Mesenchymal stem cell (in vitro differentiated cells and primary cell): ENCODE results near the gene ACOT11.

Experiments
- DNase-seq: peaks from one replicate; pipeline ENCODE4 v3.0.0-alpha.2; 2013
- H2AFZ ChIP-seq: one replicate; pipeline ENCODE4 v1.6.1; 2013; ENCODE audit warnings: low read depth, mild to moderate bottlenecking, control low read depth, inconsistent platforms, low read length, moderate library complexity
- H2AK5ac ChIP-seq: 2 replicates; pipeline ENCODE4 v1.6.1; 2013; ENCODE audit warnings: low read length, moderate library complexity, mild to moderate bottlenecking, inconsistent platforms; ENCODE audit not compliant: severe bottlenecking
- H2BK120ac ChIP-seq: one replicate; pipeline ENCODE4 v1.6.1; 2013; ENCODE audit warnings: low read depth, mild to moderate bottlenecking, inconsistent platforms, low read length, moderate library complexity
- H2BK12ac ChIP-seq, 2 experiments: one replicate each; pipeline ENCODE4 v1.6.1; 2013; ENCODE audit warnings: inconsistent platforms in 2 of 2, low read length in 2 of 2, mild to moderate bottlenecking in 2 of 2, moderate library complexity in 2 of 2, control low read depth in 1 of 2
- H2BK15ac ChIP-seq: one replicate; pipeline ENCODE4 v1.6.1; 2013; ENCODE audit warnings: mild to moderate bottlenecking, low read depth, inconsistent platforms; ENCODE audit not compliant: poor library complexity, severe bottlenecking
- H2BK5ac ChIP-seq: 2 replicates; pipeline ENCODE4 v1.6.1; 2013; ENCODE audit warnings: low read depth, mild to moderate bottlenecking, low read length, control low read depth, inconsistent platforms; ENCODE audit not compliant: poor library complexity, severe bottlenecking
- H3K14ac ChIP-seq, 2 experiments: one replicate each; pipeline ENCODE4 v1.6.1; 2013; ENCODE audit warnings: inconsistent platforms in 2 of 2, low read length in 2 of 2, control low read depth in 1 of 2, mild to moderate bottlenecking in 1 of 2, moderate library complexity in 1 of 2
- H3K18ac ChIP-seq, 2 experiments: one replicate each; pipeline ENCODE4 v1.6.1; 2013; ENCODE audit warnings: inconsistent platforms in 2 of 2, low read length in 2 of 2, control low read depth in 1 of 2, low read depth in 1 of 2, mild to moderate bottlenecking in 1 of 2
- H3K23ac ChIP-seq, 2 experiments: one replicate each; pipeline ENCODE4 v1.6.1; 2013; ENCODE audit warnings: inconsistent platforms in 2 of 2, low read length in 2 of 2, mild to moderate bottlenecking in 2 of 2, moderate library complexity in 2 of 2, control low read depth in 1 of 2
- H3K27ac ChIP-seq: 2 replicates; pipeline ENCODE4 v1.5.1; 2013; ENCODE audit warnings: mild to moderate bottlenecking, moderate library complexity, low read length, control low read depth, inconsistent platforms; ENCODE audit not compliant: poor library complexity, severe bottlenecking
- H3K27me3 ChIP-seq, 2 experiments: 2 replicates each; pipeline versions ENCODE4 v1.6.1 to v1.7.0; 2013; ENCODE audit warnings: low read length in 2 of 2, mild to moderate bottlenecking in 2 of 2, moderate library complexity in 2 of 2, control low read depth in 1 of 2, inconsistent platforms in 1 of 2; ENCODE audit not compliant: control insufficient read depth in 1 of 2, insufficient read depth in 1 of 2
- H3K36me3 ChIP-seq, 2 experiments: 2 replicates each; pipeline versions ENCODE4 v1.6.1 to v1.7.0; 2013; ENCODE audit warnings: low read length in 2 of 2, control low read depth in 1 of 2, inconsistent platforms in 1 of 2, low read depth in 1 of 2, mild to moderate bottlenecking in 1 of 2; ENCODE audit not compliant: insufficient read depth in 2 of 2, control insufficient read depth in 1 of 2
- H3K4ac ChIP-seq, 2 experiments: one replicate each; pipeline ENCODE4 v1.6.1; 2013; ENCODE audit warnings: inconsistent platforms in 2 of 2, low read length in 2 of 2, mild to moderate bottlenecking in 2 of 2, moderate library complexity in 2 of 2, control low read depth in 1 of 2, low read depth in 1 of 2
- H3K4me1 ChIP-seq: 2 replicates; pipeline ENCODE4 v1.6.1; 2013; ENCODE audit warnings: low read depth, low read length, control low read depth; ENCODE audit not compliant: control insufficient read depth, insufficient read depth
- H3K4me2 ChIP-seq: 2 replicates; pipeline ENCODE4 v1.6.1; 2013; ENCODE audit warnings: low read length, mild to moderate bottlenecking, inconsistent platforms; ENCODE audit not compliant: poor library complexity, severe bottlenecking
- H3K4me3 ChIP-seq, 2 experiments: 2 replicates each; pipeline versions ENCODE4 v1.5.1 to v1.7.0; 2013; ENCODE audit warnings: low read length in 2 of 2, mild to moderate bottlenecking in 2 of 2, control low read depth in 1 of 2, low read depth in 1 of 2; ENCODE audit not compliant: insufficient read depth in 1 of 2
- H3K79me1 ChIP-seq: replicated peaks from 2 replicates; pipeline ENCODE4 v1.6.1; 2013; ENCODE audit warnings: mild to moderate bottlenecking, control low read depth, low read length, inconsistent platforms; ENCODE audit not compliant: poor library complexity, severe bottlenecking
- H3K9ac ChIP-seq: 2 replicates; pipeline ENCODE4 v1.7.0; 2013; ENCODE audit warnings: mild to moderate bottlenecking, low read length, moderate library complexity
- H3K9me3 ChIP-seq: 2 replicates; pipeline ENCODE4 v1.7.0; 2013; ENCODE audit warnings: mild to moderate bottlenecking, low read length; ENCODE audit not compliant: control insufficient read depth
- H4K8ac ChIP-seq: one replicate; pipeline ENCODE4 v1.6.1; 2013; ENCODE audit warnings: inconsistent platforms, mild to moderate bottlenecking, low read length, moderate library complexity
- H4K91ac ChIP-seq: one replicate; pipeline ENCODE4 v1.6.1; 2013; ENCODE audit warnings: mild to moderate bottlenecking, low read length, inconsistent platforms
- WGBS: methylation state at CpG from one replicate; pipeline ENCODE4 v1.1.7; 2013; ENCODE audit warnings: mixed read lengths; 5-methylcytosine and 5-hydroxymethylcytosine counted together

The ACOT11 gene

DNA sequence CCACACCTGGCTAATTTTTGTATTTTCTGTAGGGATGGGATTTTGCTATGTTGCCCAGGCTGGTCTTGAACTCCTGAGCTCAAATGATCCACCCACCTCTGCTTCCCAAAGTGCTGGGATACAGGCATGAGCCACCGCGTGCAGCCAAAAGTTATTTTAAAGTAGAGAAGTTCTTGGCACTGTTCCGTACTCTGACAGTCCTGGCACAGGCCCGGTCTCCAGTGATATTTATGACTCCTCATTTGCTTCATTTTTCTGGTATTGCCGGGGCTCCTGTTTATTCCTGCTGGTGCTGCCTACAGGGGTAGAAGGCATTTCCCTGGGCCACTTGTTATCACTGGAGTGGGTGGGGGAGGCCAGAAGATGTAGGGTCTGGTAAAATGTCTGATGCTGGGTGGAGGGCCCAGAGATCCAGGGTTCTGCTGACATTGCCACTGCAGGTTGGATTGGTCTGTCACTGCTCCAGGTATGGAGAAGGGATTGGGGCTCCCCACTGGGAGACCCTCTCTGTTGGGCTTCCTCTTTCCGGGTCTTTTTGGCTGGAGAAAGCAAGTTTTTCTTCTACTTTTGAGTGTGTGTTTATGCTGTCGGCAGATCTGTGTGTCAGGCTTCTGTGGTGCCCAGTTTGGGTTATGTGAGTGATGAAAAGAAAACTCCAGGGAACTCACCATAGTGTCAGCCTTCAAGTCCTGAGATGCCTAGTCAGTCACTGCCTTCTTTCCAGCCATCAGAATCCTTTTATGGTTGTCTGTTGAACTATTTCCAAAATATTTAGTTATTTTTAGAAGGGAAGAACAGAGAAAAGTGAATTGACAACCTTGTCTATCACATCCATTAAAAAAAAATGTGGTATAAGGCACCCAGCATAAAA is 98.0 kb downstream of the ACOT11 start:
- no peak overlapping the region for H2BK5ac ChIP-seq
- 96% methylated on average over 7 of the region's 7 CpGs for WGBS

DNA sequence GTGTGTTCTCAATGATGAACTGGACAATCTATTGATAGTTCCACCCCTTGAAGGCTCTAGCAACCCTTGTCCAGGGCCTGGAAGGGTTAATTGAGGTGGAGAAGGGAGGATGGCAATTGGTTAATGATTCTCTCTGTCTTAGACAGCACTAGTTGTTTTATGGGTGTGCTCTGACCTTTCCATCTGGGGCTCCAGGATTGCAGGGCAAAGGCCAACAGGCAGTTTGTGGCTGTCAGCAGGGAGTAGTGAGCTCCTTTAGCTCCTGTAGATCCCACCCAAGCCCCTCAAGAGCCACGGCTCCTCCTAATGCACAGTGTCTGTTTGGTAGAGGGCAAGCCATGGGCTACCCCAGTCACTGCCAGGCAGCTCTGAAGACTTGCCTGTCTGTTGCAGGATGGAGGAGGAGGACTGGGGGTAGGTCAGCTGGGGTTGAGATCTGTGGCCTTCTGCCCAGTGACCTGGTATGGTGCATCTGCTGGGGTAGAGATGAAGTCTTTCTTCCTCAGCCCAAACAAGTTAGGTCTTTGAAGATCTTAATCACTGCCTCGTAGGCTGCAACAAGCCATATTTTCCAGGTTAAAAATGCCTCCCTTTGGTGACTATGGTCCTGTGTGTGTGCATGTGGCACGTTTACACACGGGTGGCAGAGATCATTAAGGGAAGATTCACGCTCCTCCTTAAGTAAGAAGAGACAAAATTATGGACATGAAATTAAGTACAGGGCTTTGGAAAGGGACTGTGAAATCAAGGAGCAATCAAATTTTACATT is 101.3 kb downstream of the ACOT11 start:
- H3K18ac ChIP-seq: no peak overlapping the region
- H2BK12ac ChIP-seq: no peak overlapping the region
- peaks cover 28 to 29% of the 10 kb centered on the region in 2 experiments for H3K27me3 ChIP-seq
- no peak overlapping the region for H4K91ac ChIP-seq
- H3K4me1 ChIP-seq: peaks cover 10% of the 10 kb centered on the region
- no peak overlapping the region for H4K8ac ChIP-seq
- no peak overlapping the region for H3K23ac ChIP-seq
- H3K4ac ChIP-seq: no peak overlapping the region
- H2BK15ac ChIP-seq: no peak overlapping the region
- H3K14ac ChIP-seq: no peak overlapping the region
- no peaks in the 10 kb centered on the region for H3K79me1 ChIP-seq
- no peak overlapping the region for H2AK5ac ChIP-seq
- no peak overlapping the region for H2AFZ ChIP-seq
- no peak for DNase-seq
- no peak overlapping the region for H3K27ac ChIP-seq
- WGBS: 42% methylated on average over 5 of the region's 5 CpGs
- H3K9me3 ChIP-seq: peaks cover 3% of the 10 kb centered on the region
- H2BK5ac ChIP-seq: no peak overlapping the region
- no peak overlapping the region for H3K4me3 ChIP-seq
- H3K9ac ChIP-seq: no peak overlapping the region
- no peak overlapping the region for H2BK120ac ChIP-seq
- no peak overlapping the region for H3K4me2 ChIP-seq
- H3K36me3 ChIP-seq: no peaks in the 10 kb centered on the region

More for the DNA sequence above, 98.0 kb downstream of the ACOT11 start:
- Histone ChIP-seq H3K4ac (no peak overlapping the region), H2BK120ac (no peak overlapping the region), H3K79me1 (no peaks in the 10 kb centered on the region), H4K91ac (no peak overlapping the region), H3K9ac (no peak overlapping the region), H3K4me2 (no peak overlapping the region), H2BK12ac (no peak overlapping the region), H2BK15ac (no peak overlapping the region), H3K36me3 (no peaks in the 10 kb centered on the region), H3K4me3 (no peak overlapping the region), H3K4me1 (peaks cover 7% of the 10 kb centered on the region), H4K8ac (no peak overlapping the region), H2AK5ac (no peak overlapping the region), H3K27me3 (peaks cover 20 to 26% of the 10 kb centered on the region in 2 experiments), H3K14ac (no peak overlapping the region), H3K23ac (no peak overlapping the region), H3K9me3 (peaks cover 28% of the 10 kb centered on the region), H3K18ac (no peak overlapping the region), H3K27ac (no peak overlapping the region), H2AFZ (no peak overlapping the region)
- DNase-seq: no peak

DNA sequence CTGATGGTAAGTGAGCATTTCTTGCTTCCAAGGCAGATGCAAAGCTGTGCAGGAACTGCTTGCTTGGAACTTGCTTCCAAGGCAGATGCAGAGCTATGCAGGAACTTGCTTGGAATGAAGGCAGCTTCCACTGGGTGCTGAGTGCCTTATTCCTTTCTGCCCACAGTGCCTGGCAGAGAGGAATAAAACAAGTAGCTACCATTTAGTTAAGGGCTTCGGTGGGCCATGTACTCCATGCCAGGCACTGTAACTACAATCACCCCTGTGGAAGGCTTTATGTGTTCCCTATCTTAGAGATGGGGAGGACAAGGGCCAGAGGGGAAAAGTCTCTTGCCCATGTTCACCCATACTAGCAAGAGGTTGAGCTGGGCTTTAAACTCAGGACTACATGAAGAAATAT is 101.9 kb downstream of the ACOT11 start:
- Histone ChIP-seq H3K4me3 (no peak overlapping the region), H3K4me1 (peaks cover 10% of the 10 kb centered on the region), H3K14ac (no peak overlapping the region), H3K4ac (no peak overlapping the region), H3K23ac (no peak overlapping the region), H2AFZ (no peak overlapping the region), H4K8ac (no peak overlapping the region), H3K4me2 (no peak overlapping the region), H3K36me3 (no peaks in the 10 kb centered on the region), H2AK5ac (no peak overlapping the region), H3K9ac (no peak overlapping the region), H2BK120ac (no peak overlapping the region), H4K91ac (no peak overlapping the region), H3K79me1 (no peaks in the 10 kb centered on the region), H2BK5ac (no peak overlapping the region), H3K27me3 (peaks cover 28 to 29% of the 10 kb centered on the region in 2 experiments), H2BK12ac (no peak overlapping the region), H3K9me3 (no peaks in the 10 kb centered on the region), H2BK15ac (no peak overlapping the region), H3K27ac (no peak overlapping the region), H3K18ac (no peak overlapping the region)
- 83% methylated on average over 1 of the region's 1 CpG for WGBS
- no peak for DNase-seq

DNA sequence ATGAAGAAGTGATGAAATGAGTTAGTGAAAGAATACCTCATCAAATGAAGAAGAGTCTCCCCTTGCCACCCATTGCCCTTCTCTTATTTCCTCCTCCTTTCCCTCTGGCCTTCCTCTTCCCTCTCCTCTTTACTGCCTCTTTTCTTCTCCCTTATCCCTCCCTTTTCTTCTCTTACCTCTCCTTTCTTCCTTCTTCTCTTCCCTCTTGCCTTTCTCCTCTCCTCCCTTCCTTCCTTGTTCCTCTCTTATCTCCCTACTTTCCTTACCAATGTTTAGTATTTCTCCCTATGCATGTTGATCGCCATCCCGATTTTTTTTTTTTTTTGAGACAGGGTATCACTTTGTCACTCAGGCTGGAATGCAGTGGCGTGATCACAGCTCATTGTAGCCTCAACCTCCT is 102.4 kb downstream of the ACOT11 start:
- Histone ChIP-seq H2BK15ac (no peak overlapping the region), H3K4ac (no peak overlapping the region), H2BK5ac (no peak overlapping the region), H3K9ac (no peak overlapping the region), H2BK120ac (no peak overlapping the region), H3K14ac (no peak overlapping the region), H2AK5ac (no peak overlapping the region), H4K8ac (no peak overlapping the region), H3K9me3 (no peaks in the 10 kb centered on the region), H2AFZ (no peak overlapping the region), H4K91ac (no peak overlapping the region), H3K36me3 (no peaks in the 10 kb centered on the region), H3K18ac (no peak overlapping the region), H3K23ac (no peak overlapping the region), H3K4me3 (no peak overlapping the region), H3K4me2 (no peak overlapping the region), H3K27ac (no peak overlapping the region), H3K27me3 (peaks cover 28 to 29% of the 10 kb centered on the region in 2 experiments), H3K4me1 (peaks cover 10% of the 10 kb centered on the region), H2BK12ac (no peak overlapping the region), H3K79me1 (no peaks in the 10 kb centered on the region)
- 78% methylated on average over 3 of the region's 3 CpGs for WGBS
- no peak for DNase-seq
